Suprapubic skin (tissue), 4 donors: ENCODE results near the gene ATOH8. TPM values are rescaled to one million over a fixed set of nuclear protein-coding genes. Genes with fewer than 3 reads are reported as not detected.
A peak's percentile ranks its signal among the peaks of the same experiment; 100 is the strongest.

Source experiments
- DNase-seq, 2 donors: peaks; one replicate each; pipeline ENCODE4 v3.0.0-alpha.2; 2019; ENCODE audit warnings: low spot score in 2 of 2
- H3K27ac ChIP-seq: fragments of 200-600 bp; sonication (generic); one replicate; pipeline ENCODE4 v1.5.1; 2019
- H3K27me3 ChIP-seq: fragments of 200-600 bp; sonication (generic); one replicate; pipeline ENCODE4 v1.5.1; 2019
- H3K36me3 ChIP-seq: fragments of 200-600 bp; sonication (generic); one replicate; pipeline ENCODE4 v1.5.1; 2019
- H3K4me1 ChIP-seq: fragments of 200-600 bp; sonication (generic); one replicate; pipeline ENCODE4 v1.5.1; 2019
- H3K4me3 ChIP-seq: fragments of 200-600 bp; sonication (generic); one replicate; pipeline ENCODE4 v1.5.1; 2019; ENCODE audit warnings: mild to moderate bottlenecking
- H3K9me3 ChIP-seq: fragments of 200-600 bp; sonication (generic); one replicate; pipeline ENCODE4 v1.5.1; 2019
- CTCF ChIP-seq, 2 donors: fragments of 200-600 bp in 1 of 2; fragments of 450-650 bp in 1 of 2; sonication (generic) in 1 of 2; IDR thresholded peaks; one replicate each; pipeline ENCODE4 v1.5.1; 2016 to 2019; ENCODE audit warnings: antibody characterized with exemption in 2 of 2, mild to moderate bottlenecking in 1 of 2, moderate library complexity in 1 of 2
- EP300 ChIP-seq: sonication (generic); formaldehyde crosslinking; IDR thresholded peaks from one replicate; pipeline ENCODE4 v1.6.1; 2017; ENCODE audit warnings: antibody characterized with exemption
- POLR2A ChIP-seq, 2 donors: fragments of 450-650 bp; IDR thresholded peaks; one replicate each; pipeline ENCODE4 v1.6.1; 2017; ENCODE audit warnings: antibody characterized with exemption in 2 of 2, mild to moderate bottlenecking in 2 of 2, moderate library complexity in 2 of 2
- POLR2AphosphoS5 ChIP-seq, 3 donors: sonication (generic); formaldehyde crosslinking; IDR thresholded peaks; one replicate each; pipeline ENCODE4 v1.6.1; 2017; ENCODE audit warnings: antibody characterized with exemption in 3 of 3
- WGBS: methylation state at CpG from one replicate; pipeline ENCODE4 v1.1.5; 2018; 5-methylcytosine and 5-hydroxymethylcytosine counted together
- total RNA-seq, 4 donors: library from RNA; depleted of rRNA; stranded (reverse); fragments of >200 nt; gene quantifications; one replicate each; pipeline ENCODE4 v1.1.0, GENCODE V29; 2016

The ATOH8 gene
- total RNA-seq, 4 donors from 2014 or later = 9.7 to 30.3 (median 27.3) TPM

- peak; percentile 91 for DNase-seq
- WGBS = 24% methylated on average over 19 of the region's 19 CpGs
- Histone ChIP-seq H3K27me3 (no peaks in the 10 kb centered on the region), H3K9me3 (no peaks in the 10 kb centered on the region), H3K27ac (peak overlapping the region; percentile 94), H3K4me1 (peaks cover 79% of the 10 kb centered on the region), H3K36me3 (no peaks in the 10 kb centered on the region), H3K4me3 (no peak overlapping the region)
- peak in 1 of 3 donors; percentile 74 for TF ChIP-seq POLR2AphosphoS5 (IDR thresholded peaks at IDR 0.05)
- TF ChIP-seq POLR2A (IDR thresholded peaks at IDR 0.05) = peak in 1 of 2 donors; percentile 47
- TF ChIP-seq EP300 = no peak
- no peak for TF ChIP-seq CTCF (IDR thresholded peaks at IDR 0.05)
Measured at GRCh38 chr2:85741833-85742455, 11.8 kb upstream of the ATOH8 start.

GRCh38 chr2:85743304-85743978, 10.3 kb upstream of the ATOH8 start:
- Histone ChIP-seq H3K36me3 (no peaks in the 10 kb centered on the region), H3K27me3 (no peaks in the 10 kb centered on the region), H3K27ac (peak overlapping the region; percentile 94), H3K4me1 (peaks cover 72% of the 10 kb centered on the region), H3K9me3 (no peaks in the 10 kb centered on the region), H3K4me3 (no peak overlapping the region)
- no peak for DNase-seq
- 72% methylated on average over 10 of the region's 10 CpGs for WGBS
- TF ChIP-seq POLR2AphosphoS5 (IDR thresholded peaks at IDR 0.05) (no peak), CTCF (IDR thresholded peaks at IDR 0.05) (no peak), POLR2A (IDR thresholded peaks at IDR 0.05) (no peak), EP300 (no peak)

GRCh38 chr2:85744055-85744454, 9.7 kb upstream of the ATOH8 start:
- no peak overlapping the region for H3K4me3 ChIP-seq
- peaks cover 78% of the 10 kb centered on the region for H3K4me1 ChIP-seq
- 60% methylated on average over 4 of the region's 4 CpGs for WGBS
- H3K27ac ChIP-seq = peak overlapping the region; percentile 94
- no peak for TF ChIP-seq POLR2A (IDR thresholded peaks at IDR 0.05)
- TF ChIP-seq EP300 = no peak
- no peak for TF ChIP-seq POLR2AphosphoS5 (IDR thresholded peaks at IDR 0.05)
- TF ChIP-seq CTCF (IDR thresholded peaks at IDR 0.05) = no peak
- no peak for DNase-seq
- H3K27me3 ChIP-seq = peaks cover 2% of the 10 kb centered on the region
- H3K9me3 ChIP-seq = no peaks in the 10 kb centered on the region
- no peaks in the 10 kb centered on the region for H3K36me3 ChIP-seq

GRCh38 chr2:85744741-85745601, 8.8 kb upstream of the ATOH8 start:
- peak overlapping the region; percentile 1 for H3K4me3 ChIP-seq

GRCh38 chr2:85745619-85746018, 8.2 kb upstream of the ATOH8 start:
- no peak for TF ChIP-seq EP300
- TF ChIP-seq POLR2A (IDR thresholded peaks at IDR 0.05) = no peak
- no peak for TF ChIP-seq CTCF (IDR thresholded peaks at IDR 0.05)
- no peak for TF ChIP-seq POLR2AphosphoS5 (IDR thresholded peaks at IDR 0.05)
- no peaks in the 10 kb centered on the region for H3K9me3 ChIP-seq
- peaks cover 2% of the 10 kb centered on the region for H3K27me3 ChIP-seq
- peak overlapping the region; percentile 94 for H3K27ac ChIP-seq
- DNase-seq = no peak
- 54% methylated on average over 8 of the region's 8 CpGs for WGBS
- H3K36me3 ChIP-seq = no peaks in the 10 kb centered on the region
- peaks cover 75% of the 10 kb centered on the region for H3K4me1 ChIP-seq
- H3K4me3 ChIP-seq = peak overlapping the region; percentile 1

More at GRCh38 chr2:85744741-85745601, 8.8 kb upstream of the ATOH8 start:
- Histone ChIP-seq H3K27ac (peak overlapping the region; percentile 94), H3K27me3 (peaks cover 2% of the 10 kb centered on the region), H3K9me3 (no peaks in the 10 kb centered on the region), H3K4me1 (peaks cover 78% of the 10 kb centered on the region), H3K36me3 (no peaks in the 10 kb centered on the region)
- DNase-seq = peak in 1 of 2 donors; percentile 84
- TF ChIP-seq POLR2AphosphoS5 (IDR thresholded peaks at IDR 0.05) (peak in 1 of 3 donors; percentile 57), POLR2A (IDR thresholded peaks at IDR 0.05) (peak in 1 of 2 donors; percentile 36), EP300 (no peak)
- 21% methylated on average over 10 of the region's 10 CpGs for WGBS
